Choroid plexus epithelial cell (primary cell): ENCODE data around the gene NXPE1.
"Not testable (repeated sequence)": the region's sequence is repeated elsewhere in the genome, so short reads cannot be mapped to it uniquely, and the experiment has no call there.

Source experiments
- DNase-seq: peaks from one replicate; pipeline ENCODE4 v3.0.0-alpha.2; 2010; ENCODE audit warnings: low read depth
- H3K4me3 ChIP-seq: 2 replicates; pipeline ENCODE4 v1.5.1; 2011; ENCODE audit warnings: low read depth, mild to moderate bottlenecking, control low read depth, low read length, moderate library complexity
- CTCF ChIP-seq: conservative IDR thresholded peaks from 2 replicates; pipeline ENCODE4 v1.5.1; 2011; ENCODE audit warnings: low read depth, mild to moderate bottlenecking, control low read depth, inconsistent platforms, low read length, moderate library complexity

NXPE1 gene

DNA sequence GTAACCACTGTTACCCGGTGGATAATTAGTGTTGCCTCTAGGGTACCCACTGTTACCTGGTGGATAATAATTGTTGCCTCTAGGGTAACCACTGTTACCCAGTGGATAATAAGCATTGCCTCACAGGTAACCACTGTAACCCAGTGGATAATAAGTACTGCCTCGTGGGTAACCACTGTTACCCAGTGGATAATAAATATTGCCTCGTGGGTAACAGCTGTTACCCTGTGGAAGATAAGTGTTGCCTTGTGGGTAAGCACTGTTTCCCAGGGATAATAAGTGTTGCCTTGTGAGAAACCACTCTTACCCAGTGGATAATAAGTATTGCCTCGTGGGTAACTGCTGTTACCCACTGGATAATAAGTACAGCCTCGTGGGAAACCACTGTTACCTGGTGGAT is 45.2 kb upstream of the NXPE1 start:
- DNase-seq, result no peak
- H3K4me3 ChIP-seq, result no peak overlapping the region

GRCh38 chr11:114604179-114604813 is 44.6 kb upstream of the NXPE1 start:
- no peak for TF ChIP-seq CTCF
- no peak for DNase-seq

More for the DNA sequence above, 45.2 kb upstream of the NXPE1 start:
- TF ChIP-seq CTCF, result no peak

GRCh38 chr11:114603151-114603550 is 43.5 kb upstream of the NXPE1 start:
- DNase-seq, H3K4me3 ChIP-seq: not testable (repeated sequence)

More at GRCh38 chr11:114604179-114604813, 44.6 kb upstream of the NXPE1 start:
- no peak overlapping the region for H3K4me3 ChIP-seq

- no peak for TF ChIP-seq CTCF
- DNase-seq, result no peak
- H3K4me3 ChIP-seq, result no peak overlapping the region
Measured at GRCh38 chr11:114598461-114598860, 38.8 kb upstream of the NXPE1 start.

GRCh38 chr11:114596175-114596919 is 36.7 kb upstream of the NXPE1 start:
- TF ChIP-seq CTCF, result no peak

GRCh38 chr11:114595571-114595970 is 35.9 kb upstream of the NXPE1 start, which contains the start of gene NXPE4:
Gene NXPE4, minus strand, starts transcription at chr11:114595786. Its CDS starts 1,027 bp downstream, at chr11:114594759.
- no peak within 1 kb of the TSS for H3K4me3 ChIP-seq
- DNase-seq, result no peak

More at GRCh38 chr11:114596175-114596919, 36.7 kb upstream of the NXPE1 start:
- DNase-seq, result no peak
- H3K4me3 ChIP-seq, result no peak overlapping the region

GRCh38 chr11:114594703-114595102 is 35.0 kb upstream of the NXPE1 start:
- no peak for TF ChIP-seq CTCF
- H3K4me3 ChIP-seq, result no peak overlapping the region
- DNase-seq, result no peak

More at GRCh38 chr11:114595571-114595970, 35.9 kb upstream of the NXPE1 start, which contains the start of gene NXPE4:
- TF ChIP-seq CTCF, result no peak
